Fibroblast of peridontal ligament (primary cell): Measurements from ENCODE around the gene GPBP1L1.
A peak's percentile ranks its signal among the peaks of the same experiment; 100 is the strongest.
"Not testable (repeated sequence)": the region's sequence is repeated elsewhere in the genome, so short reads cannot be mapped to it uniquely, and the experiment has no call there.

ENCODE experiments used
- DNase-seq: peaks from one replicate; pipeline ENCODE4 v3.0.0-alpha.2; 2010; ENCODE audit errors: extremely low read depth

The GPBP1L1 gene

DNA sequence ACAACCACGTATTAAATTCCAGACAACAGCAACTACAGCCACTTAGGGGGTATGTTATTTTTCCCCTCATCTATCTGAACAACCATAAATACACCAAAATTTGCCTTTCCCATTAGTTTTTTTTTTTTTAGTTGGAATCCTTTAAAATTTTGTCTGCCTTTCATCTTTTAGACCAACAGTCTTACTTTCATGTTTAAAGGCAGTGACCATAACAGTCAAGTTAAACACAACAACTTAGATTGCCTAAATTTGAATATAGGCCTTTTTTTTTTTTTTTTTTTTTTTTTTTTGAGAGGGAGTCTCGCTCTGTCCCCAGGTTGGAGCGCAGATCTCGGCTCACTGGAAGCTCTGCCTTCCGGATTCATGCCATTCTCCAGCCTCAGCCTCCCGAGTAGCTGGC is 3.4 kb downstream of the GPBP1L1 start:
- DNase-seq = no peak

GRCh38 chr1:45679123-45679522 is 7.2 kb downstream of the GPBP1L1 start:
- DNase-seq = peak; percentile 34

GRCh38 chr1:45678489-45678888 is 7.8 kb downstream of the GPBP1L1 start:
- no peak for DNase-seq

DNA sequence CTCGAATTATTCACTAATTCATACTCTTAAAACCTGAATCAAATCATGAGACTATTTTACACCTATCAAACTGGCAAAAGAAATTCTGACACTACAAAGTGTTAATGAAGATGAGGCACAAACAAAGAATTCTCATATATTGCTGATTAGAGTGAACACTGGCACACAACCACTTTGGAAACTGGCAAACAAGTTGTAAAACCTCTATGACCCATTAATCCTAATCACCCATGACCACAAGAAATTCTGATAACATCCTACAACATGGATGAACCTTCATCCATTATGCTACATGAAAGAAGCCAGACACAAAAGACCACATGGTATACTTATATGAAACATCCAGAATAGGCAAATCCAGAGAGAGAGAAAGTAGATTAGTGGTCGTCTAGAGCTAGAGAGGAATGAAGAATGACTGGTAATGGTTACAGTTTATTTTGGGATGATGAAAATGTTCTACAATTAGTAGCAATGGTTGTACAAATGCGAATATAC is 8.5 kb downstream of the GPBP1L1 start:
- no peak for DNase-seq

- DNase-seq = not testable (repeated sequence)
Measured at GRCh38 chr1:45676553-45676952, 9.8 kb downstream of the GPBP1L1 start.

DNA sequence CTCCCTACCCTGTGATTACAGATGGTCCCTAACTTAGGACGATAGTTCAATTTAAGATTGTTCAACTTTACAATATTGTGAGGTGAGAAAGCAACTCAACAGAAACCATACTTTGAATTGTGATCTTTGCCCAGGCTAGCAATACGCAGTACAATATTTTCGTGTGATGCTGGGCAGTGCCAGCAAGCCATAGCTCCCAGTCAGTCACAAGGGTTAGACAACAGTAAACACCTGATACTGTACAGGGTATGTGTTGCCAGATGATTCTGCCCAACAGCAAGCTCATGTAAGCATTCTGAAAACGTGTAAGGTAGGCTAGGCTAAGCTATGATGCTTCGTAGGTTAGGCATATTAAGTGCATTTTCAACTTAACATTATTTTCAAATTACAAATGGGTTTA is 11.9 kb downstream of the GPBP1L1 start:
- no peak for DNase-seq

DNA sequence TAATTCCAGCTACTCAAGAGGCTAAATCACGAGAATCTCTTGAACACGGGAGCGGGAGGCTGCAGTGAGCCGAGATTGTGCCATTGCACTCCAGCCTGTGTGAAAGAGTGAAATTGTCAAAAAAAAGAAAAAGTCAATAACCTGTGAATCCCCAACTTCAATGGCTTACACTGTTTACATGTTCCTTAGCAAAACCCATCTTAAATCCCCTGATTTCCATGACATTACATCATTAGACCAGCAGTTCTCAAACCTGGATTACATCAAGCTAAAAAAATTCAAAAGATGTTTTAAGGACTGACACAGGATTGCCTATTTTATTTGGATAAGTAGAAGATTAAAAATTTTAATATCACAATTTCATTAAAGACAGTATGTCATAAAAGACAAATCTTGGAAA is 12.4 kb downstream of the GPBP1L1 start:
- no peak for DNase-seq

- DNase-seq = no peak
Measured at GRCh38 chr1:45669859-45670655, 16.3 kb downstream of the GPBP1L1 start.

DNA sequence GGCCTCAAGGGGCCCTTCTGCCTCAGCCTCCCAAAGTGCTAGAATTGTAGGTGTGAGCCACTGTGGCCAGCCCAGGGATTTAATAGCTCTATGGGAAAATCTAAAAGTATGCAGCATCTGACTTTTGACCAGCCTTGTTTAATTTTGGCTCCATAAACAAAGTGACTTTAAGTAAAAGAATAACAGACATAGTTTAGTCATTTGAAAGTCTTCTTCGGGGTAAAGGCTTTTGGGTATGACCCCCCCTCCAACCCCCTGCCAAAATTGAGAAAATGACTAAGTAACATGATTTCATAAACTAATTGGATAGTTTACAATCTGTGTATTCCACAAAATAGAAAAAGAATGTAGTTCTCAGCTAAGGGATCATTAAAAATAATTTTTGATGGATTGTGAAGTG is 17.0 kb downstream of the GPBP1L1 start:
- peak; percentile 63 for DNase-seq

GRCh38 chr1:45668526-45668925 is 17.8 kb downstream of the GPBP1L1 start:
- DNase-seq = no peak

DNA sequence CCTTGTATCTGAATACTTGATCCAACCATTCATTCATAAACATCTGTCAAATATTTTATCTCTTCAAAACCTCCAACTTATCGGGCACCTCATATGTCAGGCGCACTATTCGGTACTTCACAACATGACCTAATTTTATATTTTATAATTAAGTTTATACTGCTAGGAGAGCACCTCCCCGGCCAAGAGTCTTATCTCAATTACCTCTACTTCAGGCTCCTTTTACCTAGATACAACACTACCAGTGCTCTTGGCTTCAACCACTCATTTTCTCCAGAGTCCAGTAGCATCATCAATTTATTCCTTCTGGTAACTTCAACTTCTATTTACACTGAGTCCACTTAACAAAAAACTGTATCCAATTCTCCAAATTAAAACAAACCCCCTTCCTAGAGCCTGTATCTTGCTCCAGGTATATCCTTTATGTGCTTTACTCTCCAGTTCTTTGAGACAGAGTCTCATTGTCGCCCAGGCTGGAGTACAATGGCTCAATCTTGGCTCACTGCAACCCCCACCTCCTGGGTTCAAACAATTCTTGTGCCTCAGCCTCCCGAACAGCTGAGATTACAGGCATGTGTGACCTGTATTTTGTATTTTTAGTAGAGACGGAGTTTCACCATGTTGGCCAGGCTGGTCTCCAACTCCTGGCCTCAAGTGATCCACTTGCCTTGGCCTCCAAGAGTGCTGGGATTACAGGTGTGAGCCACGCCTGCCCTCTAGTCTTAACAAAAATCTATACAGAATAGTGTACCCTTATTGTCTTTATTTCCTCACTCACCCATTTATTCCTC is 18.8 kb downstream of the GPBP1L1 start:
- no peak for DNase-seq

DNA sequence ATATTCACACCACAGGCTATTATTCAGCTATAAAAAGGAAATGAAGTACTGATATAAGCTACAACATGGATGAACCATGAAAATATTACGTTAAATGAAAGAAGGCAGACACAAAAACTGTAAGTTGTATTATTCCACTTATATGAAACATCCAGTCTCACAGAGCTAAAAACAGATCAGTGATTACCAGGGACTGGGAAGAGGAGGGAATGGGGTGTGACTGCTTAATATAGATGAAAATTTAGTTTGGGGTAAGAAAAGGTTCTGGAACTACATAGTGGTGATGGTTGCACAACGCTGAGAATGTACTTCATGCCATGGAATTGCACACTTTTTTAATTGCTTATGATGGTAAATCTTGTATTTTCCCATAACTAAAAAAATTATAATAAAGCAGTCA is 19.5 kb downstream of the GPBP1L1 start:
- no peak for DNase-seq

DNA sequence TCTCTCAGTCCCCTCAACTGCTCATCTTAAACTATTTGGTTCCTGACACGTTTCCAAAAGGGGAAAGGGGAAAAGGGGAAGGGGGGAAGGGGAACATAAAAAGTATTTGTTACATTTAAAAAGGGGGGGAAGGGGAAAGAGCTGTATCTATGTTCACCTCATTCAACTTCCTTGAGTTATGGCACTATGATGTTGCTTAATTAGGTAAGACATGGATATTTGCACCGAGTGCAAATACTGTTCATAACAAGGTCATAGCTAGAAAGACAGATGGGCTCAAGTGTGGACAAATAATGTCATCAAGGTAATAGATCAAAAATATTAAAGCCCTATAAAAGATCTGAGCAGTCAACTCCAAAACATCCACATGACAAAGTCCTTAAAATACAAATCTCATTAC is 26.0 kb downstream of the GPBP1L1 start:
- DNase-seq = no peak

DNA sequence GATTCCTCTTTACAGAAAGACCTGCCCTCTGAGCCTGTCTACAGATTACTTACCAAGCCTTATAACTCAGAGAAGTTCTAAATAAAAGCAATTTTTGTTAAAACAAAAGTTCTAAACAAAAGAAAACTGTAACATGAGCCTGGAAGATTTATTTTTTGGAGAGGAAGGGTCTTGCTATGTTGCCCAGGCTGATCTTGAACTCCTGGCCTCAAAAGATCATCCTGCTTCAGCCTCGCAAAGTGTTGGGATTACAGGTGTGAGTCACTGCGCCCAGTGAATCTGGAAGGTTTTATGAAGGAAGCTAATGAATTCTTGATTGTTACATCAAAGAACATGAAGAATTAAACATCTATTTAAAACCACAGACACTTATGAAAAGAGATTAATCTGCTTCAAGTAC is 27.1 kb downstream of the GPBP1L1 start:
- no peak for DNase-seq

DNA sequence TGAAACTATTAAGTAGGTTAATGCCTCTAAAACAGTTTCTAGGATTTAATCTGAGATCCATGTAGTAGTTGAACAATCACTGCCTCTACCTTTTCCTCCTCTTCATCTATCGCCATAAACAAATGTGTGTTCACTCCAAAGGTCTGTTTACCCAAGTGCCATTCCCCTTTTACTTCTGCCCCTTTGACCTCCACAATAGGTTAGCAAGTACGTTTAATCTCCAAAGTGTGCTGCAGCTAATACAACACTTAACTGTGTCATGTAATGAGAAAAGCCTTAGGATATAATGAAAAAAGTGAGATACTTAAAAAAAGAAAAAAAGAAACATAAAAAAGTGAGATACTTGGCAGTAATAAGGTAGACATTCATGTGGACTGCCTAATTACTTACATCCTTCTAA is 28.2 kb downstream of the GPBP1L1 start:
- no peak for DNase-seq

DNA sequence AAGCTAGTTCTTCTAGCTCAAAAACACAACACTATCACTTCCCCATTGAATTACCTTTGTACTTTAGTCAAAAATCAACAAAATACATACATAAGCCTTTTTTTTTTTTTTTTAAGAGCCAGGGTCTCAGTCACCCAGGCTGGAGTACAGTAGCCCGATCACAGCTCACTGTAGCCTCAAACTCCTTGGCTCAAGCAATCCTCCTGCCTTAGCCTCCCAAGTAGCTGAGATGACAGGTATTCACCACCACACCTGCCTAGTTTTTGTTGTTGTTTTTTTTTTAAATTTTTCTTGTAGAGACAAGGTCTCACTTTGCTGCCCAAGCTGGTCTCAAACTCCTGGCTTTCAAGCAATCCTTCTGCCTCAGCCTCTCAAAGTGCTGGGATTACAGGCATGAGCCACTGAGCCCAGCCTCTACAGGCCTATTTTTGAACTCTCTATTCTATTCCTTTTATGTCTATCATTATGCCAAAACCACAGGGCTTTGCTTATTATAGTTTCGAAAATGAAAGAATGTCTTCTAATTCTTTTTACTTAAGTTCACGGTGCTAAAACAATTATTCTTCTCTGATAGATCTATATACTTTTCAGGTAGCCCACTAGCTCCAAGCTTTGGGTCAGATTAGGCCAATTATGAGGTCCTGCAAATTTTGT is 29.6 kb downstream of the GPBP1L1 start:
- DNase-seq = no peak

GRCh38 chr1:45654540-45655280 is 31.6 kb downstream of the GPBP1L1 start:
- peak; percentile 88 for DNase-seq

DNA sequence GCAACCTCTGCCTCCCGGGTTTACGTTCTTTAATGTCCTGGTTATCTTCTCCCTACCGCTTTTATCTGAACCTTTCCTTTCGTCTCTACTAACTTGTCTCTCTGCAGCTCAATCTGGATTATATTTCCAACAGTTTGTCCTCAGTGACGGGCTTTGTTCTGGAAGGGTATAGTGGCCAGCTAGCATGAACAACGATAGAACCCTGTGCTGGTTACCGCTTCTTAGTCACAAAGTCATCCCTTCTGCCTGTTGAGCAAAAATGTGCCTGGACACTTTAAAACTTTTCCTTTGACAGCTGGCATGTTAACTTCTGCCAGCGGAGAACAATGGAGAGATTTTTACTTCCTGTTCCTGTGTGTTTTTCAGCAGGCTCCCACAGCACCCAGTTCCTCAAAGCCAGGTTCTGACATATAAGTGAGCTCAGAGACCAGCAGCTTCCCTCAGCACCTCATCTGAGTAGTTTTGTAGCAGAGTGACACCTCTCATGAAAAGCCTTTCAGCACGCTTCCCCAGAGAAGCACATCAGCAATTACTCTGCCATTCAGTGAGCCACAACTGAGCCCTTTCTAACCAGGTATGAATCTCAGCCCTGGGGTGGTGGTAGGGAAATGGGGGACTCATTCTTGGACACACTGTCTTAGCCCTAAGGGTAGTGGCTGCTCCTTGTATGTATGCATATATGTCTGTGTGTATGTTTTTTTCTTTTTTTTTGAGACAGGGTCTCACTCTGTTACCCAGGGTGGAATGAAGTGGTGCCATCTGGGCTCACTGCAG is 38.9 kb downstream of the GPBP1L1 start:
- no peak for DNase-seq

GRCh38 chr1:45644661-45645060 is 41.7 kb downstream of the GPBP1L1 start:
- DNase-seq = no peak

- no peak for DNase-seq
Measured at GRCh38 chr1:45643978-45644377, 42.4 kb downstream of the GPBP1L1 start.

GRCh38 chr1:45643321-45643720 is 43.0 kb downstream of the GPBP1L1 start:
- DNase-seq = no peak
